ENCODE results near the gene ADARB2. TPM values are rescaled to one million over a fixed set of nuclear protein-coding genes. Genes with fewer than 3 reads are reported as not detected.

Gene ADARB2
- total and polyA plus RNA-seq, 7 experiments from 2014 or later: 0.05 to 13.6 (median 6.3) TPM; not detected in 3

- DNase-seq: no peak
- H3K9me3 Mint-ChIP-seq: peaks cover 0 to 2% (median 0%) of the 10 kb centered on the region in 11 donors
- no peaks in the 10 kb centered on the region for H3K9me3 ChIP-seq (ENCODE audit: control insufficient read depth in 2 of 3, low read length in 3 of 3)
- CTCF ChIA-PET: no interaction called here
- intact Hi-C loops (cut with micrococcal nuclease): no loop called here
- H3K4me3 ChIP-seq (ENCODE audit: low read length): no peak overlapping the region
- H3K36me3 ChIP-seq (ENCODE audit: control insufficient read depth in 2 of 3, insufficient read depth in 3 of 3, low read length in 3 of 3): no peaks in the 10 kb centered on the region
- H3K27ac ChIP-seq (ENCODE audit: low read depth, low read length): no peak overlapping the region
- H3K36me3 Mint-ChIP-seq: no peaks in the 10 kb centered on the region
- ATAC-seq: no peak
- no peaks in the 10 kb centered on the region for H3K4me1 ChIP-seq (ENCODE audit: control insufficient read depth in 2 of 2, insufficient read depth in 2 of 2, low read length in 2 of 2)
- no peak overlapping the region for H3K4me3 Mint-ChIP-seq
- H3K27ac Mint-ChIP-seq: no peak overlapping the region
- no peaks in the 10 kb centered on the region for H3K27me3 ChIP-seq (ENCODE audit: control insufficient read depth in 2 of 2, insufficient read depth in 2 of 2, low read length in 2 of 2)
- peaks cover 0 to 1% (median 0%) of the 10 kb centered on the region in 7 donors for H3K4me1 Mint-ChIP-seq
- H3K27me3 Mint-ChIP-seq: peaks cover 7 to 42% (median 17%) of the 10 kb centered on the region in 5 donors
- POLR2A ChIA-PET: no interaction called here
These were observed 51.4 kb downstream of the ADARB2 start for GRCh38 chr10:1685699-1686490.

- peaks cover 0 to 2% (median 0%) of the 10 kb centered on the region in 11 donors for H3K9me3 Mint-ChIP-seq
- no peaks in the 10 kb centered on the region for H3K36me3 Mint-ChIP-seq
- ChIA-PET POLR2A (no interaction called here), CTCF (no interaction called here)
- H3K27ac Mint-ChIP-seq: no peak overlapping the region
- intact Hi-C loops (cut with micrococcal nuclease): no loop called here
- ATAC-seq (no peak), DNase-seq (no peak)
- H3K27me3 Mint-ChIP-seq: peaks cover 3 to 35% (median 11%) of the 10 kb centered on the region in 5 donors
- no peak overlapping the region for H3K4me3 ChIP-seq (ENCODE audit: low read length)
- no peak overlapping the region for H3K4me3 Mint-ChIP-seq
- H3K27ac ChIP-seq (ENCODE audit: low read depth, low read length): no peak overlapping the region
- no peaks in the 10 kb centered on the region for H3K9me3 ChIP-seq (ENCODE audit: control insufficient read depth in 2 of 3, low read length in 3 of 3)
- H3K4me1 Mint-ChIP-seq: no peaks in the 10 kb centered on the region
- H3K36me3 ChIP-seq (ENCODE audit: control insufficient read depth in 2 of 3, insufficient read depth in 3 of 3, low read length in 3 of 3): no peaks in the 10 kb centered on the region
- H3K4me1 ChIP-seq (ENCODE audit: control insufficient read depth in 2 of 2, insufficient read depth in 2 of 2, low read length in 2 of 2): no peaks in the 10 kb centered on the region
- H3K27me3 ChIP-seq (ENCODE audit: control insufficient read depth in 2 of 2, insufficient read depth in 2 of 2, low read length in 2 of 2): no peaks in the 10 kb centered on the region
These were observed 52.3 kb downstream of the ADARB2 start for GRCh38 chr10:1684991-1685390.

- Histone ChIP-seq H3K9me3 (ENCODE audit: control insufficient read depth in 2 of 3, low read length in 3 of 3) (no peaks in the 10 kb centered on the region), H3K4me1 (ENCODE audit: control insufficient read depth in 2 of 2, insufficient read depth in 2 of 2, low read length in 2 of 2) (no peaks in the 10 kb centered on the region), H3K27ac (ENCODE audit: low read depth, low read length) (no peak overlapping the region), H3K36me3 (ENCODE audit: control insufficient read depth in 2 of 3, insufficient read depth in 3 of 3, low read length in 3 of 3) (no peaks in the 10 kb centered on the region), H3K27me3 (ENCODE audit: control insufficient read depth in 2 of 2, insufficient read depth in 2 of 2, low read length in 2 of 2) (no peaks in the 10 kb centered on the region), H3K4me3 (ENCODE audit: low read length) (no peak overlapping the region)
- H3K9me3 Mint-ChIP-seq: peaks cover 0 to 2% (median 0%) of the 10 kb centered on the region in 11 donors
- ChIA-PET CTCF (no interaction called here), POLR2A (no interaction called here)
- H3K27ac Mint-ChIP-seq: peak overlapping the region in 1 of 9 donors; percentile 27
- no peaks in the 10 kb centered on the region for H3K36me3 Mint-ChIP-seq
- no peak for DNase-seq
- H3K4me3 Mint-ChIP-seq: no peak overlapping the region
- ATAC-seq: no peak
- H3K4me1 Mint-ChIP-seq: no peaks in the 10 kb centered on the region
- peaks cover 3 to 26% (median 12%) of the 10 kb centered on the region in 5 donors for H3K27me3 Mint-ChIP-seq
- intact Hi-C loops (cut with micrococcal nuclease): no loop called here
These were observed 53.7 kb downstream of the ADARB2 start for GRCh38 chr10:1683649-1684048.

- Histone ChIP-seq H3K36me3 (ENCODE audit: control insufficient read depth in 2 of 3, insufficient read depth in 3 of 3, low read length in 3 of 3) (no peaks in the 10 kb centered on the region), H3K4me1 (ENCODE audit: control insufficient read depth in 2 of 2, insufficient read depth in 2 of 2, low read length in 2 of 2) (no peaks in the 10 kb centered on the region), H3K27ac (ENCODE audit: low read depth, low read length) (no peak overlapping the region), H3K27me3 (ENCODE audit: control insufficient read depth in 2 of 2, insufficient read depth in 2 of 2, low read length in 2 of 2) (no peaks in the 10 kb centered on the region), H3K4me3 (ENCODE audit: low read length) (no peak overlapping the region), H3K9me3 (ENCODE audit: control insufficient read depth in 2 of 3, low read length in 3 of 3) (no peaks in the 10 kb centered on the region)
- Mint-ChIP-seq H3K36me3 (no peaks in the 10 kb centered on the region), H3K27ac (peak overlapping the region in 1 of 9 donors; percentile 32), H3K9me3 (peaks cover 0 to 1% (median 0%) of the 10 kb centered on the region in 11 donors), H3K27me3 (peaks cover 0 to 21% (median 10%) of the 10 kb centered on the region in 5 donors), H3K4me1 (no peaks in the 10 kb centered on the region), H3K4me3 (no peak overlapping the region)
- intact Hi-C loops (cut with micrococcal nuclease): no loop called here
- ATAC-seq: no peak
- ChIA-PET CTCF (no interaction called here), POLR2A (no interaction called here)
- no peak for DNase-seq
These were observed 57.3 kb downstream of the ADARB2 start for GRCh38 chr10:1679821-1680650.

- Histone ChIP-seq H3K4me1 (ENCODE audit: control insufficient read depth in 2 of 2, insufficient read depth in 2 of 2, low read length in 2 of 2) (no peaks in the 10 kb centered on the region), H3K36me3 (ENCODE audit: control insufficient read depth in 2 of 3, insufficient read depth in 3 of 3, low read length in 3 of 3) (no peaks in the 10 kb centered on the region), H3K27ac (ENCODE audit: low read depth, low read length) (no peak overlapping the region), H3K9me3 (ENCODE audit: control insufficient read depth in 2 of 3, low read length in 3 of 3) (no peaks in the 10 kb centered on the region), H3K27me3 (ENCODE audit: control insufficient read depth in 2 of 2, insufficient read depth in 2 of 2, low read length in 2 of 2) (no peaks in the 10 kb centered on the region), H3K4me3 (ENCODE audit: low read length) (no peak overlapping the region)
- Mint-ChIP-seq H3K36me3 (no peaks in the 10 kb centered on the region), H3K27ac (no peak overlapping the region), H3K9me3 (peaks cover 0 to 2% (median 0%) of the 10 kb centered on the region in 11 donors), H3K4me1 (no peaks in the 10 kb centered on the region), H3K27me3 (peaks cover 0 to 19% (median 11%) of the 10 kb centered on the region in 5 donors), H3K4me3 (no peak overlapping the region)
- DNase-seq (no peak), ATAC-seq (no peak)
- CTCF ChIA-PET: no interaction called here
- intact Hi-C loops (cut with micrococcal nuclease): no loop called here
- POLR2A ChIA-PET: no interaction called here
These were observed 59.2 kb downstream of the ADARB2 start for GRCh38 chr10:1678084-1678483.

GRCh38 chr10:1677307-1677939, 59.9 kb downstream of the ADARB2 start:
- Mint-ChIP-seq H3K4me1 (no peaks in the 10 kb centered on the region), H3K27me3 (peaks cover 0 to 16% (median 11%) of the 10 kb centered on the region in 5 donors), H3K36me3 (no peaks in the 10 kb centered on the region), H3K9me3 (peaks cover 0 to 2% (median 0%) of the 10 kb centered on the region in 11 donors), H3K27ac (no peak overlapping the region), H3K4me3 (no peak overlapping the region)
- no peaks in the 10 kb centered on the region for H3K27me3 ChIP-seq (ENCODE audit: control insufficient read depth in 2 of 2, insufficient read depth in 2 of 2, low read length in 2 of 2)
- no peak overlapping the region for H3K27ac ChIP-seq (ENCODE audit: low read depth, low read length)
- no peak overlapping the region for H3K4me3 ChIP-seq (ENCODE audit: low read length)
- H3K9me3 ChIP-seq (ENCODE audit: control insufficient read depth in 2 of 3, low read length in 3 of 3): no peaks in the 10 kb centered on the region
- DNase-seq (no peak), ATAC-seq (no peak)
- H3K4me1 ChIP-seq (ENCODE audit: control insufficient read depth in 2 of 2, insufficient read depth in 2 of 2, low read length in 2 of 2): no peaks in the 10 kb centered on the region
- CTCF ChIA-PET: no interaction called here
- POLR2A ChIA-PET: no interaction called here
- H3K36me3 ChIP-seq (ENCODE audit: control insufficient read depth in 2 of 3, insufficient read depth in 3 of 3, low read length in 3 of 3): no peaks in the 10 kb centered on the region
- intact Hi-C loops (cut with micrococcal nuclease): no loop called here

All from naive thymus-derived CD4-positive, alpha-beta T cell (primary cell).